Bone marrow (tissue), 2 donors: ENCODE measurements around the gene RFTN1.
"Not testable (repeated sequence)": the region's sequence is repeated elsewhere in the genome, so short reads cannot be mapped to it uniquely, and the experiment has no call there.

Experiments
- DNase-seq, 2 donors: peaks; one replicate each; lab custom pipeline; 2025; lab: John Stamatoyannopoulos, UW

The RFTN1 gene

DNA sequence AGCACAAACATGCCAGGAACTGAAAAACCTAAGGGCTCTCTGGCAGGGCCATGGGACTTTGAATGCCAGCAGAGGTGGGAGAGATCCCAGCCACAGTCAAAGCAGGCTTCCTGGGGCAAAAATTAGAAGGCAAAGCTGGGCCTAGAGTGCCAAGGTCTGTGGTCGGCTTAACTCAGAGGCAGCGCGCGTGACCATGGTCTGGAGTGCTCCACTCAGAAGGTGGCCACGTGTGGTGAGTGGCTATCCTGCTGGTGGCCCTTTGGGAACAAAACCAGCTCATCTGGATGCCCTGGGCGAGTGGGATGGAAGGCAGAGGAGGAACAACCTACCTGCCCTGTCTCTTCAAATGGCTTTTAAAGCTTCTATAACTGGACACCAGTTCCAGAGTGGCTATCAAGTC is 185.4 kb downstream of the RFTN1 start:
- no peak for DNase-seq

- DNase-seq: no peak
These were observed 186.7 kb downstream of the RFTN1 start for GRCh38 chr3:16326724-16327349.

DNA sequence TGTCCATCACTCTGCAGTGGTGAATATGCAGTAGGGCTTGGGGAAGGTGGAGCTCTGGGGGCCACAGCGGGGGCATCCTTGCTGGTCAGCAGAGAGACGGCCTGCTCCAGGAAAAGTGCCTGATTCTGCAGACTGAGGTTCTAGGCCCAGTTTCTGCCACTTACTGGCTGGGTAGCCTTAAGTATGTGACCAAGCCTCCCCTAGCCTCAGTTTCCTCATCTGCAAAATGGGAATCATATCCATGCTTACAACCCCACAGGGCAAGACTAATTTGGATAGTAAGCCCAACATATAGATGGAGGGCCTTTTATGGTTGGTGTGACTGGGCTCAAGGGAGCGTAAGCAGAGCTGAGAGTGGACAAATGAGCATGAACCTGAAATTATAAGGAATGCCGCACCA is 187.6 kb downstream of the RFTN1 start:
- no peak for DNase-seq

DNA sequence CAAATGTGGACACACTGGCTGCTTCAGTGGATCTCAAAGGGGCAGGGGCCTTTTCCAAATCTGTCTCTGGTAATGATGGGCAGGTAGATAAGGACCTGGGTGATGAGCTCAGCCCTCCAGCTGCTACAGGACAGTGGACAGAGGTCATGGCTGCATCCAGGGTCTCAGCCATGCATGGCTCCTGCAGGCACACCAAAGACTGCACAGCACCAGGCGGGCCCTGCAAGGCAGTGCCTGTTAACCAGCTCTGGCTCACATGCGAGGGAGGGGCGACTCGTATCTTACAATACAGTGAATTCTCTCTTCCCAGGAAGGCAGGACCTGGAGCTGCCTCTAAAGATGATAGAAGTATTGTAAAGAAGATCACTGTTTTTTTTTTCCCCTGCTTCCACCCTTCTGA is 189.8 kb downstream of the RFTN1 start:
- no peak for DNase-seq

DNA sequence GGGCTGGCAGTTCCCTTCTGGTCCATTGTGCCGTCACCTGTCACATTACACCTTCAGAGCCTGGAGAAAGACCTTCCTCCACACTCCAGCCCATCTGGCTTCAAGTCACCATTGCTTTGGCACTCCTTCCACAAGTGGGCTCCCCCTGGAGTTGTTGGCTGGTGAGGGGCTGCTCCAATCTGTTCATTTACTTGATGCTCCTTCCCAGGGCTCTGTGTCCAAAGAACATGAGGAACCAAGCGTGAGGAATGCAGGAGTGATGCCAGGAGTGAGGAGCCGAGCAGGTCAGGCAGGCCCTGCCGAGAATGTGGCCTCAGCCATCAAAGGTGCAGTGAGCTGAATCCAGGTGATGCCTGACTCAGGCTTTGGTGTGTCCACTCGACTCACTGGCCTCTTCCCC is 191.3 kb downstream of the RFTN1 start:
- no peak for DNase-seq

DNA sequence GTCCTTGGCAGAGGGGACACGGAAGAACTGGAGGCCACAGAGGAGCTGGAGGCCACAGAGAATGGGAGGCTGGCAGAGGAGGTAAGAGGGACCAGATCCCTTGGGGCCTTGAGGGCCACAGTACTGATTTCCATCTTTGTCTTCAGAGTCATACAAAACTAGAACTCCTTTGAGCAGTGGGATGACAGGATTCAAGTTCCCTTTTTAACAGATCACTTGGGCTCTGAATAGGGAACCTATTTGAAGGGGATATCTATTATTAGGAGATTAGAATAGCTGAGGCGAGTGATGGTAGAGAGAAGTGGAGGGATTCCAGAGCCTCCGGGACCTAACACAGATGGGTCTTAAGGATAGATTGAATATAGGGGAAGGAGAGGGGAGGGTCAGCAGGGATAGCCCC is 192.8 kb downstream of the RFTN1 start:
- DNase-seq: no peak

DNA sequence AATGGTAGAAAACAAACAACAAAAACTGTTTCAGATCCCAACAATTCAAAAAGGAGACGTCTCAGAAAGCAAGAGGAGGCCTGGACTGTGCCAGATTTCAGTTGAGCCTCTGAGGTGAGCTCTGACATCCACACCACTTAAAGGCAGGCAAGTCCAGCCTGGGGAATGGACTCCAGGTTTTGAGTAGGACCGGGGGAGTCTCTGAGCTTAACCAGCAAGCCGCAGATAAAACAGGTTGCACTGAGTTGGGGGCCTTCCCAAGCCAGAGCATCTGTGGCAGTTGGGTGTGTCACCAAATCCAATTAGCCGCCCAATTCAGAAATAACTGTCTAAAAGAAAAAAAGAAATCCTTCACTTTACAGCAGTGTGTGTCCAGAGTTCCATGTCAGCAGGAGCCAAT is 193.8 kb downstream of the RFTN1 start:
- no peak for DNase-seq

- no peak for DNase-seq
These were observed 194.2 kb downstream of the RFTN1 start for GRCh38 chr3:16319307-16319706.

GRCh38 chr3:16318176-16318575 is 195.3 kb downstream of the RFTN1 start:
- no peak for DNase-seq

DNA sequence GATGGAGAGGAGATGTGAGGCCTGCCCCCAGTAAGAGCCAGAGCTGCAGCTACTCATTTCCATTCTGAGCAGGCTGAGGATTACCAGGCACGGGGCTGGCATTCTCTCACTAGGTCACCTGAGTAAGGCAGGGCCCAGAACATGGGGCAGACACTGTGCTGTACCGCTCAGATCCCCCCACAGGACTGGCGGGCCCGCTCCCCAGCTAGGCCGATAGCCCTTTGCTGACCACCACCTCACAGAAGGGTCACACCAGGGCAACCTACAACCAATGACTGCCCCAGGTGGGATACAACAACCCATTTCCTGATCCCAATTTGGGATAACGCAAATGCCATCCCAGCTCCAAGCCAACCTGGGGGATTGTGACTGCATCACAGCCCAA is 195.9 kb downstream of the RFTN1 start:
- DNase-seq: no peak

DNA sequence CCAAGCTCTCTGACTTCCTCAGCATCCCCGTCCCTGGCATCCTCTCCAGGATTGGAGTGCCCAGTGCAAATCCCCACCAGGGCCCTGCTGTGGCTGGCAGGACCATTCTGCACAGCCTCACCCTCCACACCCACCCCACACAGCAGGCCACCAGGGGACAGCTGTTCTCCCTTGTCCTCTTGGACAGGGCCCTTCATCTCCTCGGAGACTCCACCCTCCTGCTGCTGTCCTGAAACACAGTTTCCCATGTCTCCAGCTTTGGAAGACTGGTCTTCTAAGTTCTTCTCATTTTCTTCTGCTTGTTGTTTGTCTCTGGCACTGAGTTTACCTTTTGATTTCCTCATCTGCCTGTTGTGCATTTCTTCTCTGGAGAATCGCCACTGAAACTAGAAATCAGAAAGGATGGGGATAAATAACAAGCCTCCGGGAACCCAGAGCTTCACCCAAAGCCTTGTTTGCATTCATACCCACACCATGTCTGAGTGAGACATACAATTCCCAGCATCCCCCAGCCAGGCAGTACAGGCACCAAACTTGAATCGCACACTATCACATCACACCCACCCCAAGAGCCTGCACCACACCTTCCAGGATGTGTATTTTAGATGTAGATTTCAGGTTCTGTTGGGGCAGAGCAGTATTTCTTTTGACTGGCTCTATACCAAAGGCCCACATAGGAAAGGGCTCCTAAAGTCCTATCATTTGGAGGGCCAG is 196.5 kb downstream of the RFTN1 start:
- DNase-seq: no peak

DNA sequence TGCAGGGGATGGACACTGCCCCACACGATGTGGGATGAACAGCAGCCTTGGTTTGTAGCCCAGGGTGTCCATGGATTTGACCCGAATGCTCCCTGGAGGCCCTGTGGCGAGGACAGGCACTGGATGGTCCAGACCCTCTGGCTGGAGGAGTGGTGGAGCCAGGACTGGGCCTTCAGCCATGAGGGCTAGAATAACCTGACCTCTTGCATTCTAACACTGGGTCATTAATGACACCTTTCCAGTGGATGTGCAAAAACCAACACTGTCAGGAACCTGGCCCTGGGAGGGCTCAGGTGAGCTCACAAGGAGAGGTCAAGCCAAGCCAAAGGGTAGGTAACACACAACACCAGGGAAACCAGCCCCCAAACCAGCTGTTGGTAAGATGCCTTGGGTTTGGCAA is 197.1 kb downstream of the RFTN1 start:
- no peak for DNase-seq

GRCh38 chr3:16315623-16316022 is 197.9 kb downstream of the RFTN1 start:
- DNase-seq: no peak

- DNase-seq: no peak
These were observed 199.4 kb downstream of the RFTN1 start for GRCh38 chr3:16313886-16314645.

GRCh38 chr3:16311960-16312451 is 201.5 kb downstream of the RFTN1 start:
- DNase-seq: peak in 1 of 2 donors; percentile 79

GRCh38 chr3:16310486-16310885 is 203.0 kb downstream of the RFTN1 start:
- DNase-seq: not testable (repeated sequence)

- DNase-seq: peak in 1 of 2 donors; percentile 93
These were observed 203.9 kb downstream of the RFTN1 start for GRCh38 chr3:16309558-16309957.

- no peak for DNase-seq
These were observed 204.8 kb downstream of the RFTN1 start for GRCh38 chr3:16308727-16309126.

DNA sequence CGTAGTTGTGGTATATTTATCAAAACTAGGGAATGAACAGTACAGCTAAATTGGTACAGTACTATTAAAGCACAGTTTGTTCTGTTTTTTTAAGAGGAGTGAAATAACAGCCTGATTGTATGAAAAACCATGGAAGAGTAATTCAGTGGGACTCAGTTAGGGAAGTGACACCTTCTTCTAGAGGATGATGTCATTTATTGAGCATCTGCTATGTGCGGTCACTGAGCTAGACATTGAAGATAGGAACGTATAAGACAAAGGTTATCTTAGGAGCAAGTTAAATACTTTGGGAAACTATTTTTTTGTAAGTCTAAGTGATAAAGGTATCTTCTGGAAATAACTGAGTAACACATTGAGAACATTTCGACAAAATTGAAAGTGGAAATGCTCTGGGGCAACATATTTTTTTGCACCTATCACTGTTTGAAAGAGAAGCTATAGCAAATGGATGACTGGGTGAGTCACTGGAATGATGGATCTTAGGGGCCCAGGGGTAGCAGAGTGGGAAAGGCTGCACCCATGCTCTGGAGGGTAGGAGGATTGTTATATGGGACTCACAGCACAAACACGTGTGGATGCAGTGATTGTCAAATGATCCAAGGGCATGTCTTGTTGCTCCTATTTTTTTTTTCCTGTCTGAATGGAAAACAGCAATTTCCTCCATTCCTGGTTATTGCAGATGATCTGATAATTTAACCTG is 205.5 kb downstream of the RFTN1 start:
- DNase-seq: no peak

- no peak for DNase-seq
These were observed 208.4 kb downstream of the RFTN1 start for GRCh38 chr3:16305111-16305541.

DNA sequence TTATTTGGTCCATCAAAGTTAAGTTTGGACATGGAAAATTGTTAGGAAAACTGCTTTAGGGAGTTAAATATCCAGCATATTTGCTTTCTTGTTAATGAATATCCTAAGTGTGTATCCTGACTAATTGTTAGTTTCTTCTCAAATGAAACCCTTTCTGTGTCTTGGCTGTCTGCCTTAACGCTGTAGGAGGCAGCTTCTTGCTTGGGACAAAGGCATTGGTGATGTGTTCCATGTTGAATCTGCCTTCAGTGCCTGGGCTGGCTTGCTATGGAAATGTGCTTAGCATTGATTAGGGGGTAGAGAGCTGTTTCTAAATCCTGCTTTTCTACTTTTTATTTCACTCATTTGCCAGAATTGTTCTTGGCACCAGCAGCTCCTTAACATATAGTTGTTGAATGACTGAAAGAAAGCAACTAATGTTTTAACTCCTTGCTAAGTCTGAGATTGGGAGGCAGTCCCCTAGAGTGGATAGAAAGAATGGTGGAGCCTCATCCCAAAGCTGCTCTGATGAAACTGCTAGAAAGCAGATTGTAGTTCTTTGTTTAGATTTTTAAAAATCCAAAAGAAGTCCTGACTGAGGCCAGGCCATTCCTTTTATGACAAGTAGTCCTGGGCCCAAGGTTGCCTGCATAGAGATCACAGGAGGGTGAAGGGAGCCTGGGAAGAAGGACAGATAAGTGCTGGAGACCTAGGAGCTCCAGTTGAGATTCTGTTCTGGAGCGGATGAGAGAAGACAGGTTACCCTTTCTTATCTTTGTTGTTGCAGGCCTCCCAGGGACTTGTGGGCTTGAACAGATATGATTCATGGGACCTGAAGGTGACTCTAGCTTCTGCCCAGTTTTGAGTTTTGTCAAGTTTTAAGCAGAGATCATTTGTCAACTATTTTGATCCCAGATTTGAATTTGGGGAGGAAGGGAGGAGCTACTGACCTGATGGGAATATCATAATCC is 209.2 kb downstream of the RFTN1 start:
- no peak for DNase-seq
